Esophagus squamous epithelium (tissue), 5 donors: ENCODE data around the gene PEG3. TPM values are rescaled to one million over a fixed set of nuclear protein-coding genes. Genes with fewer than 3 reads are reported as not detected.

Experiments used
- DNase-seq: peaks from one replicate; lab custom pipeline; 2025; lab: John Stamatoyannopoulos, UW
- H3K27ac ChIP-seq, 4 donors: fragments of 200-600 bp; sonication (generic); one replicate each; pipeline ENCODE4 v1.5.1; 2016 to 2019; ENCODE audit warnings: mild to moderate bottlenecking in 1 of 4
- H3K27me3 ChIP-seq, 4 donors: fragments of 200-600 bp; sonication (generic); 1 replicate in 3 of 4; 2 replicates in 1 of 4; pipeline versions ENCODE4 v1.5.1 to v1.6.0; 2017 to 2021; ENCODE audit warnings: antibody characterized with exemption in 1 of 4
- H3K36me3 ChIP-seq, 3 donors: fragments of 200-600 bp; sonication (generic); one replicate each; pipeline ENCODE4 v1.5.1; 2016 to 2019
- H3K4me1 ChIP-seq, 3 donors: fragments of 200-600 bp; sonication (generic); one replicate each; pipeline ENCODE4 v1.5.1; 2017 to 2019
- H3K4me3 ChIP-seq, 4 donors: fragments of 200-600 bp; sonication (generic); 1 replicate in 3 of 4; 2 replicates in 1 of 4; pipeline ENCODE4 v1.5.1; 2016 to 2019; ENCODE audit warnings: mild to moderate bottlenecking in 2 of 4, moderate library complexity in 1 of 4
- H3K9me3 ChIP-seq, 3 donors: fragments of 200-600 bp; sonication (generic); one replicate each; pipeline ENCODE4 v1.5.1; 2016 to 2019
- POLR2A ChIP-seq, 4 donors: fragments of 450-650 bp; IDR thresholded peaks; one replicate each; pipeline ENCODE4 v1.6.1; 2017; ENCODE audit warnings: antibody characterized with exemption in 4 of 4, mild to moderate bottlenecking in 4 of 4, moderate library complexity in 3 of 4
- WGBS, 2 donors: methylation state at CpG; one replicate each; pipeline ENCODE4 v1.1.5; 2018; 5-methylcytosine and 5-hydroxymethylcytosine counted together
- intact Hi-C: fragments of 100-400 bp; cut with DNase I; formaldehyde crosslinking; loops from one replicate; pipeline ENCODE4 v1.15.0; 2022
- total RNA-seq, 4 donors: library from RNA; depleted of rRNA; stranded (reverse); fragments of >200 nt; gene quantifications; one replicate each; pipeline ENCODE4 v1.1.0, GENCODE V29; 2016
- TF ChIP-seq, protein P1 (sequence below), 6 experiments: fragments of 450-650 bp in 4 of 6; fragments of 200-600 bp in 2 of 6; sonication (generic) in 2 of 6; IDR thresholded peaks; one replicate each; pipeline ENCODE4 v1.5.1; 2016 to 2019; ENCODE audit warnings: antibody characterized with exemption in 6 of 6, mild to moderate bottlenecking in 4 of 6, moderate library complexity in 4 of 6
- donor health status: DM: yes; HTN: yes; CAD: no.

PEG3 gene
- total RNA-seq, result 1 to 10 TPM in 3 of 4 donors, under 1 TPM in 1; 0.57 to 4.0 (median 1.9) TPM

DNA sequence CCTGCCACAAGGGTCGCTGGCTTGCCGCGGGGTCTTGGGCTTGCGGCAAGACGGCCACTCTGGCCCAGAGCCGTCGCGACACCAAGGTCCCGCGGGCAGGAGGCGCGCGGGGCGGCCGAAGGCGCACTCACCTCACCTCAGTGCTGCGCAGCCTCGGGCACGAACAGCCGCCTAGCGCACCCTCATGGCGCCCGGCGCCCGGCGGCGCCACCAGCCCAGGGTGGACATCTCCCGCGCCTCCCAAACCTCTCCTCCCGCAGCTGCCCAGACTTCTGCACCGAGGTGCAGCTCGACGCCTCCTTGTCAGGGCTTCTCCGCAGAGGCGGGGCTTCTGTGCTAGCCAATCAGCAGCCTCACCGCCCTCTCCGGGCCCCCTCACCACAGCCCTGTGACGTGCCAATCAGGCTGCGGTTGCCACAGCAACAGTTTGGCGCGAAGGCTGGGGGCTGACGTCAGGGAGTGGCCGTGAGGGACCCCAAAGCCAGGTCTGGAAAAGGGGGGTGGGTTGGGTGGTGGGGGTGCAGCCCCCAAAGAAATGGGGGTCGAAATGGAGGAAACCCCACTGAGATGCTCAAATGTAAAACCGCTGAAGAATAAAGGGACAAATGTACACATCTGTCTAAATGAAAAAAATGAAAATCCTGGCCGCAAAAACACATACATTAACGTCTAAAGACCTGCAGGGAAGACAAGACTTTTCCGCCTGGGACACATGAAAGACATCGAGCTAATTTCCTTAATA, at the start of gene PEG3, which contains the start of gene ZIM2:
Gene PEG3, minus strand, starts transcription at position 276 of the 742 bp plus-strand sequence. CDS start 16,071 bp downstream, outside the sequence.
Gene ZIM2, minus strand, starts transcription at position 276 of the 742 bp plus-strand sequence. CDS start 16,449 bp downstream, outside the sequence.
- peaks cover 0 to 12% (median 0%) of the 10 kb centered on the region in 4 donors for H3K27me3 ChIP-seq
- no peak for DNase-seq
- H3K36me3 ChIP-seq, result no peaks in the 10 kb centered on the region
- peaks cover 0 to 21% (median 0%) of the 10 kb centered on the region in 3 donors for H3K4me1 ChIP-seq
- H3K9me3 ChIP-seq, result peaks cover 0 to 44% (median 6%) of the 10 kb centered on the region in 3 donors
- intact Hi-C loops, result no loop called here
- 49 to 57% methylated on average over 10 to 11 of the region's 49 CpGs for WGBS, 2 donors
- H3K4me3 ChIP-seq, result peak within 1 kb of the TSS; percentile 7 to 66 (median 54)
- H3K27ac ChIP-seq, result peak within 1 kb of the TSS; percentile 42 to 91 (median 91)
- TF ChIP-seq, protein P1, sequence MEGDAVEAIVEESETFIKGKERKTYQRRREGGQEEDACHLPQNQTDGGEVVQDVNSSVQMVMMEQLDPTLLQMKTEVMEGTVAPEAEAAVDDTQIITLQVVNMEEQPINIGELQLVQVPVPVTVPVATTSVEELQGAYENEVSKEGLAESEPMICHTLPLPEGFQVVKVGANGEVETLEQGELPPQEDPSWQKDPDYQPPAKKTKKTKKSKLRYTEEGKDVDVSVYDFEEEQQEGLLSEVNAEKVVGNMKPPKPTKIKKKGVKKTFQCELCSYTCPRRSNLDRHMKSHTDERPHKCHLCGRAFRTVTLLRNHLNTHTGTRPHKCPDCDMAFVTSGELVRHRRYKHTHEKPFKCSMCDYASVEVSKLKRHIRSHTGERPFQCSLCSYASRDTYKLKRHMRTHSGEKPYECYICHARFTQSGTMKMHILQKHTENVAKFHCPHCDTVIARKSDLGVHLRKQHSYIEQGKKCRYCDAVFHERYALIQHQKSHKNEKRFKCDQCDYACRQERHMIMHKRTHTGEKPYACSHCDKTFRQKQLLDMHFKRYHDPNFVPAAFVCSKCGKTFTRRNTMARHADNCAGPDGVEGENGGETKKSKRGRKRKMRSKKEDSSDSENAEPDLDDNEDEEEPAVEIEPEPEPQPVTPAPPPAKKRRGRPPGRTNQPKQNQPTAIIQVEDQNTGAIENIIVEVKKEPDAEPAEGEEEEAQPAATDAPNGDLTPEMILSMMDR (IDR thresholded peaks at IDR 0.05), result no peak
- peak in 2 of 4 donors; percentile 20 to 39 for TF ChIP-seq POLR2A (IDR thresholded peaks at IDR 0.05)

GRCh38 chr19:56885173-56885985, 44.9 kb upstream of the PEG3 start:
- Histone ChIP-seq H3K27ac (no peak overlapping the region), H3K36me3 (no peaks in the 10 kb centered on the region), H3K4me1 (no peaks in the 10 kb centered on the region), H3K9me3 (peaks cover 0 to 48% (median 7%) of the 10 kb centered on the region in 3 donors), H3K4me3 (no peak overlapping the region), H3K27me3 (peaks cover 0 to 4% (median 0%) of the 10 kb centered on the region in 4 donors)
- DNase-seq, result no peak
- TF ChIP-seq POLR2A (IDR thresholded peaks at IDR 0.05), result no peak
- TF ChIP-seq, protein P1 (IDR thresholded peaks at IDR 0.05), result no peak
- 39 to 52% methylated on average over 8 to 10 of the region's 14 CpGs for WGBS, 2 donors
- intact Hi-C loops, result no loop called here

DNA sequence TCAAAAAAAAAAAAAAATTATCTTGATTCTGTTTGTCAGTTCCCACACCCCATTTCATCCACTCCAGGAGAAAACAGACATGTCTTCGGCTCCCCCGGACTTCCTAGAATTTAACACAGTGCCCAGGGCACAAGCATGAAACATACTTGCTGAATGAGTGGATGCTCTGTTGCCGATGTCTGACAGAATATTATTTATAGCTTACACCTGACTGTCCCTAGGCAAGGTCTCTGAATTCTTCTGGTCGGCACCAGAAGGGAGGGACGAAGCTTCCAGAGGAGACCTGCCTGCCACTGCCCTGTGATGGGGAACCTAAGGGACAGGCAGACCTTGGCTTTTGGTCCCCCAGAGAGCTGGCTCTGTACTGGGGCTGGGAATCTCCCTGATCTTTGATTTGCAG, 43.9 kb upstream of the PEG3 start:
- Histone ChIP-seq H3K4me1 (no peaks in the 10 kb centered on the region), H3K4me3 (no peak overlapping the region), H3K27ac (no peak overlapping the region), H3K36me3 (no peaks in the 10 kb centered on the region), H3K9me3 (peaks cover 0 to 44% (median 7%) of the 10 kb centered on the region in 3 donors), H3K27me3 (peaks cover 0 to 4% (median 0%) of the 10 kb centered on the region in 4 donors)
- WGBS, 2 donors, result 70 to 76% methylated on average over 4 to 5 of the region's 5 CpGs
- TF ChIP-seq POLR2A (IDR thresholded peaks at IDR 0.05), result no peak
- TF ChIP-seq, protein P1 (IDR thresholded peaks at IDR 0.05), result no peak
- intact Hi-C loops, result no loop called here
- DNase-seq, result no peak

DNA sequence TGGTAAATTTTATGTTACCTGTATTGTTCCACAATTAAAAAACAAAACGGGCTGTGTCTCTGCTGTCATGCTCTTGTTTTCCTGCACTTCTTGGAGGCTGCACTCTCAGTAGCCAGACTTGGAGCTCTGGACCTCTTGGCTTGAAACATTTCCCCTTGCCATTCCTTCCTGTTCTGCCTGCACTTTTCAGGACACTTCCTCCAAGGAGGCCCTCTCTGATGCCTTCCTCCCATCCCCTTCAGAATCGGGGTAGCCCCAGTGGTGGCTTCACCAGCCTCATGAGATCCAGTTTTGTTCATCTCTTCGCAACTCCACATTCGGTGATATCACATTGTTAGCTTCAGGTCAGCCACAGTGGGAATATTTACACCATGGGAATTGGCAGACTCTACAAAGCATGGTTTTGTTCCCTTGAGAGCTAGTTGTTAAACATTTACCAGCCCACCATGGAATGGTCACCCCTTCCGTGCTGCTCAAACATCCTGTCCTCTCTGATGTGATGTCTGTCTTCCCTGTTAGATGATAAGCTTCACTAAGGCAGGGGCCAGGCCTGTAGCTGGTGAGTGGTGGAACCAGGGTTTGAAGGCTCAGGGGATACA, 40.2 kb upstream of the PEG3 start:
- intact Hi-C loops, result no loop called here
- WGBS, 2 donors, result 65 to 72% methylated on average over 5 of the region's 5 CpGs
- Histone ChIP-seq H3K4me3 (no peak overlapping the region), H3K27me3 (peaks cover 0 to 3% (median 0%) of the 10 kb centered on the region in 4 donors), H3K9me3 (peaks cover 0 to 59% (median 7%) of the 10 kb centered on the region in 3 donors), H3K36me3 (no peaks in the 10 kb centered on the region), H3K27ac (no peak overlapping the region), H3K4me1 (no peaks in the 10 kb centered on the region)
- TF ChIP-seq POLR2A (IDR thresholded peaks at IDR 0.05), result no peak
- no peak for DNase-seq

GRCh38 chr19:56877069-56877715, 36.7 kb upstream of the PEG3 start:
- intact Hi-C loops, result no loop called here
- 59 to 66% methylated on average over 18 to 19 of the region's 19 CpGs for WGBS, 2 donors
- TF ChIP-seq, protein P1 (IDR thresholded peaks at IDR 0.05), result no peak
- TF ChIP-seq POLR2A (IDR thresholded peaks at IDR 0.05), result no peak

More at GRCh38 chr19:56877069-56877715, 36.7 kb upstream of the PEG3 start:
- H3K4me3 ChIP-seq, result no peak overlapping the region
- peaks cover 0 to 55% (median 0%) of the 10 kb centered on the region in 3 donors for H3K9me3 ChIP-seq
- H3K27ac ChIP-seq, result no peak overlapping the region
- no peak for DNase-seq
- no peaks in the 10 kb centered on the region for H3K27me3 ChIP-seq
- no peaks in the 10 kb centered on the region for H3K4me1 ChIP-seq
- no peaks in the 10 kb centered on the region for H3K36me3 ChIP-seq
